Neural progenitor cell (in vitro differentiated cells): ENCODE measurements around the gene HEXIM2. TPM values are rescaled to one million over a fixed set of nuclear protein-coding genes. Genes with fewer than 3 reads are reported as not detected.

Experiments used
- DNase-seq: peaks from one replicate; pipeline ENCODE4 v3.0.0-alpha.2; 2016; ENCODE audit warnings: low spot score
- H2AFZ ChIP-seq: fragments of 200-600 bp; sonication (generic); replicated peaks from 2 replicates; pipeline ENCODE4 v1.6.1; 2016; ENCODE audit warnings: antibody characterized with exemption
- H3F3A ChIP-seq: fragments of 200-600 bp; sonication (generic); 2 replicates; pipeline ENCODE4 v1.6.1; 2016; ENCODE audit warnings: antibody characterized with exemption, low read depth
- H3K27ac ChIP-seq: fragments of 200-600 bp; sonication (generic); 2 replicates; pipeline ENCODE4 v1.5.1; 2016; ENCODE audit warnings: mild to moderate bottlenecking
- H3K27me3 ChIP-seq: fragments of 200-600 bp; sonication (generic); 2 replicates; pipeline ENCODE4 v1.6.1; 2016; ENCODE audit warnings: mild to moderate bottlenecking, moderate library complexity
- H3K36me3 ChIP-seq: fragments of 200-600 bp; sonication (generic); 2 replicates; pipeline ENCODE4 v1.5.1; 2016
- H3K4me1 ChIP-seq: fragments of 200-600 bp; sonication (generic); 2 replicates; pipeline ENCODE4 v1.6.1; 2016; ENCODE audit warnings: mixed run types
- H3K4me2 ChIP-seq: fragments of 200-600 bp; sonication (generic); 2 replicates; pipeline ENCODE4 v1.6.1; 2016
- H3K4me3 ChIP-seq: fragments of 200-600 bp; sonication (generic); 2 replicates; pipeline ENCODE4 v1.5.1; 2016
- H3K79me2 ChIP-seq: fragments of 200-600 bp; sonication (generic); 2 replicates; pipeline ENCODE4 v1.6.1; 2016; ENCODE audit warnings: low read depth
- H3K9ac ChIP-seq: fragments of 200-600 bp; sonication (generic); 2 replicates; pipeline ENCODE4 v1.6.1; 2016
- H3K9me3 ChIP-seq: fragments of 200-600 bp; sonication (generic); 2 replicates; pipeline ENCODE4 v1.5.1; 2016; ENCODE audit warnings: low read depth
- H4K20me1 ChIP-seq: fragments of 200-600 bp; sonication (generic); 2 replicates; pipeline ENCODE4 v1.6.1; 2016; ENCODE audit warnings: low read depth
- H3K27ac Mint-ChIP-seq: 3 replicates; pipeline ENCODE4 v1.8.0; 2021; ENCODE audit warnings: mixed read lengths
- H3K27me3 Mint-ChIP-seq: 2 replicates; pipeline ENCODE4 v1.8.0; 2022; ENCODE audit warnings: low read depth, mild to moderate bottlenecking, inconsistent platforms, moderate library complexity, mixed read lengths; ENCODE audit not compliant: insufficient read depth
- H3K36me3 Mint-ChIP-seq: 3 replicates; pipeline ENCODE4 v1.8.0; 2021; ENCODE audit warnings: mixed read lengths
- H3K4me1 Mint-ChIP-seq: 3 replicates; pipeline ENCODE4 v1.8.0; 2021; ENCODE audit warnings: mixed read lengths
- H3K4me3 Mint-ChIP-seq: 3 replicates; pipeline ENCODE4 v1.8.0; 2021; ENCODE audit warnings: mild to moderate bottlenecking, moderate library complexity, mixed read lengths
- H3K9me3 Mint-ChIP-seq: 3 replicates; pipeline ENCODE4 v1.8.0; 2020; ENCODE audit warnings: mixed read lengths
- CTCF ChIP-seq: fragments of 200-600 bp; sonication (generic); IDR thresholded peaks from 2 replicates; pipeline ENCODE4 v1.5.1; 2017; ENCODE audit warnings: antibody characterized with exemption, mild to moderate bottlenecking
- EZH2 ChIP-seq: fragments of 200-600 bp; sonication (generic); IDR thresholded peaks from 2 replicates; pipeline ENCODE4 v1.6.1; 2017; ENCODE audit warnings: antibody characterized with exemption, mild to moderate bottlenecking, moderate library complexity
- EZH2phosphoT487 ChIP-seq: fragments of 200-600 bp; sonication (generic); IDR thresholded peaks from 2 replicates; pipeline ENCODE4 v1.6.1; 2017; ENCODE audit warnings: antibody characterized with exemption
- total RNA-seq: library from RNA; depleted of rRNA; stranded (reverse); fragments of >200 nt; gene quantifications from 2 replicates; pipeline ENCODE4 v1.2.3, GENCODE V29; 2015; ENCODE audit warnings: low replicate concordance

Gene HEXIM2
- total RNA-seq, 1 donor from 2014 or later = 4.6 TPM

DNA sequence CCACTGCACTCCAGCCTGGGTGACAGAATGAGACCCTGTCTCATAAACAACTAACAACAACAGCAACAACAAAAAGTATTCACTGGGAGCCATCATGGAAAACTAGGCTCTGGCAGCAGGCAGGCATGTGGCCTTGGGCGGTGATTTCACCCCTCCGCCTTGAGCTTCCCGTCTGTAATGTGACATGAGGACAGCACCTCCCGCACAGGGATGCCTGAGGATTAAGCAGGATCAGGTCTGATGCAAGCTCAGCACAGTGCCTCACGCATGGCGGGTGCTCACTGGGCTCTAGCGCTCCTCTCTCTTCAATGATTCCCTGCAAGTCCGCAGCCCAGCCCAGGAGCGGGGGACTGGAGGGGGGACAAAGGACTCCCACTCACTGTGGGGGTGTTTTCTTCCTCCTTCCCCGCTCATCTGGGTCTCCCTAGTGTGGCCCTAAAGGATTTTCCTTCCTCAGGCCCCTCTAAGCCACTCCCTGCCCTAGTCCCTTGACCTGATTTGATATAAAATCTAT lies 32.2 kb upstream of the HEXIM2 start:
- H3K27ac ChIP-seq = no peak overlapping the region
- no peaks in the 10 kb centered on the region for H3K79me2 ChIP-seq
- H3K9me3 ChIP-seq = no peaks in the 10 kb centered on the region
- H4K20me1 ChIP-seq = peaks cover 5% of the 10 kb centered on the region
- Mint-ChIP-seq H3K27me3 (peaks cover 16% of the 10 kb centered on the region), H3K4me3 (no peak overlapping the region), H3K9me3 (no peaks in the 10 kb centered on the region), H3K36me3 (peaks cover 2% of the 10 kb centered on the region), H3K4me1 (peaks cover 21% of the 10 kb centered on the region), H3K27ac (peak overlapping the region; percentile 29)
- no peak overlapping the region for H2AFZ ChIP-seq
- H3K4me1 ChIP-seq = peaks cover 11% of the 10 kb centered on the region
- no peak overlapping the region for H3K9ac ChIP-seq
- no peak for TF ChIP-seq CTCF
- TF ChIP-seq EZH2phosphoT487 = no peak
- no peak for TF ChIP-seq EZH2
- no peak overlapping the region for H3K4me3 ChIP-seq
- H3K27me3 ChIP-seq = no peaks in the 10 kb centered on the region
- peaks cover 30% of the 10 kb centered on the region for H3F3A ChIP-seq
- no peaks in the 10 kb centered on the region for H3K36me3 ChIP-seq
- DNase-seq = peak; percentile 70
- no peak overlapping the region for H3K4me2 ChIP-seq

GRCh38 chr17:45129940-45130680 lies 31.6 kb upstream of the HEXIM2 start:
- Histone ChIP-seq H3K4me3 (no peak overlapping the region), H3F3A (peaks cover 30% of the 10 kb centered on the region), H3K27me3 (no peaks in the 10 kb centered on the region), H3K4me1 (peaks cover 11% of the 10 kb centered on the region), H3K9me3 (no peaks in the 10 kb centered on the region), H3K36me3 (no peaks in the 10 kb centered on the region), H3K4me2 (no peak overlapping the region), H3K9ac (no peak overlapping the region), H3K79me2 (no peaks in the 10 kb centered on the region), H3K27ac (no peak overlapping the region), H2AFZ (no peak overlapping the region), H4K20me1 (peaks cover 5% of the 10 kb centered on the region)
- TF ChIP-seq EZH2 (no peak), EZH2phosphoT487 (no peak), CTCF (no peak)
- Mint-ChIP-seq H3K27me3 (peaks cover 16% of the 10 kb centered on the region), H3K27ac (no peak overlapping the region), H3K4me1 (peaks cover 18% of the 10 kb centered on the region), H3K4me3 (peak overlapping the region; percentile 44), H3K9me3 (peaks cover under 1% of the 10 kb centered on the region), H3K36me3 (peaks cover 2% of the 10 kb centered on the region)
- DNase-seq = no peak

DNA sequence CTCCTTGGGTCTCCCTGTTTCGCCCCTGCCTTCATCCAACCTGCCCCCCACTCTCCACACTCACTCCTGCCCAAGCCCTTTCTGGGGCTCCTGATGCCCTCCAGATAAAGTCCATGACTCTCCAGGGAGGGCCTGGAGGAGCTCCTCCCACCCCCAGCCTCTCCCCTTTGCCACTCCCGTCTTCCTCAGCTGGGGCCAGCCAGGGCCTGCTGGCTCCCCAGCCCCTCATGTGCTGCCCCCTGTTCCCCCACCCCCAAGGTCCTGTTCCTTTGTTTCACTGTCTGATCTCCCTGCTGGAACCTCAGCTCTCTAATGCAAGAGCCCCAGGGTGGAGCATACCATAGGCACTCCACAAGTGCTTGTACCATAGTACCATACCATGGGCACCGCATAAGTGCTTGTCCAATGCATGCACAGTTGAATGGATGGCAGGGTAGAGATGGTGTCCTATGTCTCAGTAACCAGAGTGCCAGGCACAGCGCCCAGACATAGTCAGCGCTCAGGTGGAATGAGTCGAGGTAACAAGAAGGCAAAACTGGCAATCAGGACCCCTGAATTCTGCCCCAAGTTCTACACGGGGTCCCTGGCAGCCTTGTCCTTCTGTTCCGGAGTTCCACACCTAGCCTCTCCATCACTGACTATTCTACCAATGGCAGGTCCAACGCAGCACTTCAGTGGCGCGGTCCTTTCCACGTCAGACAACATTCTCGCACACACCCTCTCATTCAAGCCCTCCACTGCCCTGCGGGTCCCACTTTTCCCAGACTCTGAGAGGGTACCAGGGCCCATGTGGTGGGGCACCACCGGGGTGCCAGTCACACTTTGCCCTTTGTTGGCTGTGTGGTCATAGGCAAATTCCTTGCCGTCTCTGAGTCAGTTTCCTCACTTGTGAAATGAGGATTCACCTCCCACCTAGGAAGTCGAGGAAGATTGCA lies 30.7 kb upstream of the HEXIM2 start:
- no peaks in the 10 kb centered on the region for H3K27me3 ChIP-seq
- peaks cover 5% of the 10 kb centered on the region for H4K20me1 ChIP-seq
- peak overlapping the region; percentile 78 for H3K4me3 Mint-ChIP-seq
- no peaks in the 10 kb centered on the region for H3K36me3 ChIP-seq
- H3K79me2 ChIP-seq = no peaks in the 10 kb centered on the region
- H3K4me3 ChIP-seq = peak overlapping the region; percentile 84
- no peaks in the 10 kb centered on the region for H3K9me3 ChIP-seq
- H3K4me1 ChIP-seq = peaks cover 14% of the 10 kb centered on the region
- H3K4me1 Mint-ChIP-seq = peaks cover 21% of the 10 kb centered on the region
- H3K9ac ChIP-seq = no peak overlapping the region
- H3K27ac Mint-ChIP-seq = no peak overlapping the region
- H3K36me3 Mint-ChIP-seq = peaks cover 2% of the 10 kb centered on the region
- no peak overlapping the region for H3K27ac ChIP-seq
- peaks cover 13% of the 10 kb centered on the region for H3K27me3 Mint-ChIP-seq
- H3K4me2 ChIP-seq = peak overlapping the region; percentile 86
- no peak for TF ChIP-seq EZH2phosphoT487
- DNase-seq = no peak
- peaks cover 4% of the 10 kb centered on the region for H3K9me3 Mint-ChIP-seq
- H2AFZ ChIP-seq = no peak overlapping the region
- H3F3A ChIP-seq = peaks cover 30% of the 10 kb centered on the region
